ENCODE measurements around the gene CDH23.

Gene CDH23

GRCh38 chr10:71435571-71436267 lies 39.0 kb downstream of the CDH23 start:
- no peak for DNase-seq
- Histone ChIP-seq H3K36me3 (replicated peaks; ENCODE audit: insufficient read depth, low read length) (no peaks in the 10 kb centered on the region), H3K4me3 (ENCODE audit: low read length) (no peak overlapping the region), H3K9me2 (replicated peaks; ENCODE audit: insufficient read depth, low read length) (no peaks in the 10 kb centered on the region), H3K4me1 (ENCODE audit: low read length) (no peaks in the 10 kb centered on the region), H3F3A (ENCODE audit: insufficient read depth, low read length) (no peaks in the 10 kb centered on the region), H3K9ac (ENCODE audit: low read length) (no peak overlapping the region), H3K9me3 (replicated peaks; ENCODE audit: insufficient read depth, low read length) (no peaks in the 10 kb centered on the region), H4K20me1 (ENCODE audit: insufficient read depth, low read length) (no peaks in the 10 kb centered on the region), H3K27ac (ENCODE audit: low read length) (no peak overlapping the region), H2AFZ (ENCODE audit: low read length) (no peak overlapping the region), H3K79me2 (ENCODE audit: low read length) (no peaks in the 10 kb centered on the region), H3K27me3 (replicated peaks; ENCODE audit: insufficient read depth, low read length) (peaks cover 24% of the 10 kb centered on the region), H3K4me2 (ENCODE audit: low read depth, low read length) (no peak overlapping the region)
- TF ChIP-seq EZH2 (optimal IDR thresholded peaks at IDR 0.05; ENCODE audit: low read depth, low read length) = no peak
- no peak for TF ChIP-seq CTCF (IDR thresholded peaks at IDR 0.05; ENCODE audit: low read length)
- TF ChIP-seq EZH2phosphoT487 (IDR thresholded peaks at IDR 0.05; ENCODE audit: low read length) = no peak

GRCh38 chr10:71436268-71437125 lies 39.8 kb downstream of the CDH23 start:
- no peak overlapping the region for H3K4me2 ChIP-seq (ENCODE audit: low read depth, low read length)
- H3K9ac ChIP-seq (ENCODE audit: low read length) = no peak overlapping the region
- H3K27me3 ChIP-seq (replicated peaks; ENCODE audit: insufficient read depth, low read length) = peaks cover 32% of the 10 kb centered on the region
- H3K79me2 ChIP-seq (ENCODE audit: low read length) = no peaks in the 10 kb centered on the region
- no peaks in the 10 kb centered on the region for H3K36me3 ChIP-seq (replicated peaks; ENCODE audit: insufficient read depth, low read length)
- H3K9me2 ChIP-seq (replicated peaks; ENCODE audit: insufficient read depth, low read length) = no peaks in the 10 kb centered on the region
- no peaks in the 10 kb centered on the region for H3K9me3 ChIP-seq (replicated peaks; ENCODE audit: insufficient read depth, low read length)
- H3K27ac ChIP-seq (ENCODE audit: low read length) = no peak overlapping the region
- no peak for DNase-seq
- H2AFZ ChIP-seq (ENCODE audit: low read length) = no peak overlapping the region
- no peaks in the 10 kb centered on the region for H3F3A ChIP-seq (ENCODE audit: insufficient read depth, low read length)
- TF ChIP-seq CTCF (IDR thresholded peaks at IDR 0.05; ENCODE audit: low read length) (no peak), EZH2 (optimal IDR thresholded peaks at IDR 0.05; ENCODE audit: low read depth, low read length) (no peak), EZH2phosphoT487 (IDR thresholded peaks at IDR 0.05; ENCODE audit: low read length) (no peak)
- H3K4me1 ChIP-seq (ENCODE audit: low read length) = no peaks in the 10 kb centered on the region
- H4K20me1 ChIP-seq (ENCODE audit: insufficient read depth, low read length) = no peaks in the 10 kb centered on the region
- H3K4me3 ChIP-seq (ENCODE audit: low read length) = no peak overlapping the region

GRCh38 chr10:71437537-71438092 lies 40.9 kb downstream of the CDH23 start:
- Histone ChIP-seq H3K4me3 (ENCODE audit: low read length) (no peak overlapping the region), H3F3A (ENCODE audit: insufficient read depth, low read length) (no peaks in the 10 kb centered on the region), H4K20me1 (ENCODE audit: insufficient read depth, low read length) (no peaks in the 10 kb centered on the region), H3K4me2 (ENCODE audit: low read depth, low read length) (no peak overlapping the region), H3K36me3 (replicated peaks; ENCODE audit: insufficient read depth, low read length) (no peaks in the 10 kb centered on the region), H3K9me3 (replicated peaks; ENCODE audit: insufficient read depth, low read length) (no peaks in the 10 kb centered on the region), H2AFZ (ENCODE audit: low read length) (no peak overlapping the region), H3K4me1 (ENCODE audit: low read length) (no peaks in the 10 kb centered on the region), H3K79me2 (ENCODE audit: low read length) (no peaks in the 10 kb centered on the region), H3K9me2 (replicated peaks; ENCODE audit: insufficient read depth, low read length) (no peaks in the 10 kb centered on the region), H3K27me3 (replicated peaks; ENCODE audit: insufficient read depth, low read length) (peaks cover 41% of the 10 kb centered on the region), H3K27ac (ENCODE audit: low read length) (no peak overlapping the region), H3K9ac (ENCODE audit: low read length) (no peak overlapping the region)
- no peak for DNase-seq
- TF ChIP-seq EZH2 (optimal IDR thresholded peaks at IDR 0.05; ENCODE audit: low read depth, low read length) (no peak), CTCF (IDR thresholded peaks at IDR 0.05; ENCODE audit: low read length) (no peak), EZH2phosphoT487 (IDR thresholded peaks at IDR 0.05; ENCODE audit: low read length) (no peak)

Data from MM.1S (cell line).